GM13976 (cell line): ENCODE results near the gene ATP13A2.

ENCODE experiments used
- DNase-seq: peaks from one replicate; pipeline ENCODE4 v3.0.0; 2012; ENCODE audit warnings: low spot score
- in situ Hi-C: fragments of 300-500 bp; cut with MboI; formaldehyde crosslinking; loops from one replicate; pipeline ENCODE4 v1.12.0; 2022; ENCODE audit warnings: low sequenced_read_pairs, mixed read lengths, inconsistent platforms; ENCODE audit not compliant: unreplicated experiment
- TF ChIP-seq, protein P1 (sequence below): IDR thresholded peaks from 2 replicates; pipeline ENCODE4 v1.5.1; 2012; ENCODE audit warnings: borderline replicate concordance, mild to moderate bottlenecking; ENCODE audit not compliant: insufficient read depth; ENCODE audit errors: extremely low read depth, missing control alignments, control extremely low read depth

The ATP13A2 gene

DNA sequence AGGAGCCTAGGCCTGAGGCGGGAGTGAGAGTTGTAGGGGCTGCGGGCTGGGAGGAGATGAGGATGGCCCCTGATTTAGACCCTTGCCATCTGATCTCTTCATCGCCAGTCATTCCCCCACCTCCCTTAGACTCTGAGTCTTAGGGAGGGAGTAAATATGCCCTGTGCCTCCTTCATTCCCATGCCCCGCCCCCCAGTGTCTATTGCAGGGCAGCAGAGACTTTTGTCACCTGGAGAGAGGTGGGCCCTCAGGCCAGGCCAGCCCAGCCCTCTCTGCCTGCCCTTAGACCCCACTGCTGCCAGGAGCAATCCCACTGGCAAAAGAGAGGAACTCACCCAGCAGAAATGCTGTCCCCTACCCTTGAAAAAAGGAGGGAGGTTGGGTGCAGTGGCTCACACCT, 28.1 kb downstream of the ATP13A2 start:
- in situ Hi-C loops, result no loop called here
- TF ChIP-seq, protein P1, sequence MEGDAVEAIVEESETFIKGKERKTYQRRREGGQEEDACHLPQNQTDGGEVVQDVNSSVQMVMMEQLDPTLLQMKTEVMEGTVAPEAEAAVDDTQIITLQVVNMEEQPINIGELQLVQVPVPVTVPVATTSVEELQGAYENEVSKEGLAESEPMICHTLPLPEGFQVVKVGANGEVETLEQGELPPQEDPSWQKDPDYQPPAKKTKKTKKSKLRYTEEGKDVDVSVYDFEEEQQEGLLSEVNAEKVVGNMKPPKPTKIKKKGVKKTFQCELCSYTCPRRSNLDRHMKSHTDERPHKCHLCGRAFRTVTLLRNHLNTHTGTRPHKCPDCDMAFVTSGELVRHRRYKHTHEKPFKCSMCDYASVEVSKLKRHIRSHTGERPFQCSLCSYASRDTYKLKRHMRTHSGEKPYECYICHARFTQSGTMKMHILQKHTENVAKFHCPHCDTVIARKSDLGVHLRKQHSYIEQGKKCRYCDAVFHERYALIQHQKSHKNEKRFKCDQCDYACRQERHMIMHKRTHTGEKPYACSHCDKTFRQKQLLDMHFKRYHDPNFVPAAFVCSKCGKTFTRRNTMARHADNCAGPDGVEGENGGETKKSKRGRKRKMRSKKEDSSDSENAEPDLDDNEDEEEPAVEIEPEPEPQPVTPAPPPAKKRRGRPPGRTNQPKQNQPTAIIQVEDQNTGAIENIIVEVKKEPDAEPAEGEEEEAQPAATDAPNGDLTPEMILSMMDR, result no peak
- DNase-seq, result no peak

DNA sequence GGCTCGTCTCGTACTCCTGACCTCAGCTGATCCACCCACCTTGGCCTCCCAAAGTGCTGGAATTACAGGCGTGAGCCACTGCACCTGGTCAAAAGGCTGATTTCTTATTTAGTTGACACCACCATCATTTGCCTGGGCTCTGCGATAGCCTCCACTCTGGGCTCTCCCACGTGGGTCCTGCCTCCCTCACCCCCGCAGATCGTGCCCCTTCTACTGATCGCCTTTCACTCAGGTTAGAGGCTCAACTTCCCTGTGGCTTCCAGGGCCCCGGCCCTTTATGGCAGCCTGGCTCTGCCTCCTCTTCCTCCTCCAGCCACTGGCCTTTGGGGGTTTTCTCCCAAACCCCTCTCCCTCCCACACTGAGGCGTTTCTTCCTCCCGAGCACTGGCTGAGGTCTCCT, 28.8 kb downstream of the ATP13A2 start:
- TF ChIP-seq, protein P1, result no peak
- no peak for DNase-seq
- in situ Hi-C loops, result no loop called here

DNA sequence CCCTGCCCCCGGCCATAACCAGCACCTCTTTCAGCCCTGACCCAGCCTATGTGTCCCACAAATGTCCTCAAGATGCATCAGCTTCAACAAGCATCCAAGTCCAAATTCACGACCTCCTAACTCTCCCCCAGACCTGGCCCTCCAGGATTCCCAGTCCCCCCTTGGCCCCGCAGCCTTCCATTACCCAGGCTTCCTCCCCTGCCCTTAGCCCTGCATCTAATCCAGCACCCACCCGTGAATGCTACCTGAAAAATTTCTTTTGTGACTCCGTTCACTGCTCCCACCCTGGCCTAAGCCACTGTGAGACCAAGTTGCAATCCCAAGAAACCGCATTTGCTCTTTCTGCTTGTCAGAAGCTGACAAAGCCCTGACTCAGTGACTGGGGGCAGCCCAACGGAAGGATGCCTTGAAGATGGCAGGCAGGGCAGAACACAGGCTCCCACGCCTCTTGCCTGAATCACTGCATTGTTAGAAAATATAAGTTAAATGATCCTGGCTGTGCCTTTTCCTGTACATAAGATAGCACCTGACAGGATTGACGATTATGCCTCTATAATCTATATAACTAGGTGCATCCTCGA, 30.4 kb downstream of the ATP13A2 start:
- TF ChIP-seq, protein P1, result no peak
- no peak for DNase-seq
- in situ Hi-C loops, result no loop called here

DNA sequence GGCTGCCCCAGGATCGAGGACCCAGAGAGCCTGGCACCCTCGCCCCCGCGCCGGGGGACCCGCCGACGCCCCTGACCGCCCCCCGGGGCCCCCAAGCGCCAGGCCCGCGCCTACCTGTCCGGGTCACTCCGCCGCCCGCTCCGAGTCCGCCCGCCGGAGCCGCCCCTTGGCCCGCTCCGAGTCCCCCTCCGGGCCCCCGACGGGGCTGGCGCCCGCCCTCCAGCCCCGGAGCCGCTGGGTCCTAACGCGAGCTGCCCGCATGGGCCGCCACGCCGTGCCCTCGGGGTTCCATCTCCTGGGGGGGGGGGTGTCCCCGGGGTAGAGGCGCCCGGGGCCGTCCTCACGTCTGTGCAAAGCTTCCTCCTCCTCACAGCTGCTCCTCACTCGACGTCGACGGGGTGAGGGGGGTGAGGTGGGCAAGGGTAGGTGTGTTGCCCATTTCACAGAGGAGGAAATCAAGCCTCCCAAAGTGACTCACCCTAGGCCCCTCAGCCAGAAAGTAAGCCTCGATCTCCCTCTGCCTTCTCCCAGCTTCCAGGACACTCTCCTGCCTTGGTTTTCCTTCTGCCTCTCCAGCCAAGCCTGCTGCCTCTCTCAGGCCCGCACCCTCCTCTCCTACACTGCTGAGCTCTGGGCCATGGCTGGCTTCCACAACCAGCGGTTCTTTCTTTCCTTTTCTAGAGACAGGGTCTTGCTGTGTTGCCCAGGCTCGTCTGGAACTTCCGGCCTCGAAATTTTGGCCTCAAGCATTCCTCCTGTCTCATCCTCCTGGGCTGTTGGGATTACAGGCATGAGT, 31.1 kb downstream of the ATP13A2 start, which contains the start of gene MFAP2:
Gene MFAP2 (minus strand): TSS at position 148 of the 796 bp plus-strand sequence. CDS start 2,347 bp downstream, outside the sequence.
- no peak for DNase-seq
- TF ChIP-seq, protein P1, result no peak
- in situ Hi-C loops, result no loop called here

DNA sequence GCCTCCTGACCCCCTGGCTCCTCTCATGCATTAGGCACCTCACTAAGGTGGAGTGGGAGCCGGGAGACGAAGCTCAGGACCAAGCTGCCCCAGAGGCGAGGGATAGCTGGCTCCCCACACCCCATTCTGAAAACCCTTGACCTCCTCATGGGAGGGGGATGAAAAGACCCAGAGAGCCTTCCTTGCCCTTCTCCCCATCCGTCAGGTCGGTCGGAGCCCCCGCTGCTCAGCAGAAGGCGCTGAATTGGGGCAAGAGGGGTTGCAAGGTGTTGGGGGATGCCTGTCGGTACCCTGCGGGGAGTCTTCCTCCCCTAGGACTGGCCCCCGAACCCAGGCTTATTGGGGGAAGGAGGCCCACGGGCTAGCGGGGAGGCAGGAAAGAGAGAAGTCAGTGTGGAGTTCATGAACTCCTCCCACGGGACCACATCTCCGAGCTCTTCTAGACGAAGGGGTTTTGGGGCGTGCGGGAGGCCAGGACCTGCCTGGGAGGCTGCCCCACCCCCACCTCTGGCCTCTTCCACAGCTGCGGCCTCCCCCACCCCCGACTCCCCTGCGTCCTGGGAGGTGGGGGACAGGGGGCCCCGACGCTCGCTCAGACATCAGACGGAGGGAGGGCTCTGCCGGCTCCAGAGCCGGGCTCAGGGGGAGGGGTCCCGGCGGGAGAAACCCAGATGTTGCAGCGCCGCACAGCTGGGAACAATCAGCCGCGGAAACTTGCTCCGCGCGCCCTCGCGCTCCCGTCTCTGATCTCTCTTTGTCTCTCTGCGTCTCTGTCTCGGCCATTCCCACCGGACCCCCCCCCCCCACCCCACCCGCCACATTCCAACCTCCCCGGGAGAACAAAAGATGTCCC, 32.0 kb downstream of the ATP13A2 start:
- in situ Hi-C loops, result no loop called here
- no peak for DNase-seq
- TF ChIP-seq, protein P1, result no peak

DNA sequence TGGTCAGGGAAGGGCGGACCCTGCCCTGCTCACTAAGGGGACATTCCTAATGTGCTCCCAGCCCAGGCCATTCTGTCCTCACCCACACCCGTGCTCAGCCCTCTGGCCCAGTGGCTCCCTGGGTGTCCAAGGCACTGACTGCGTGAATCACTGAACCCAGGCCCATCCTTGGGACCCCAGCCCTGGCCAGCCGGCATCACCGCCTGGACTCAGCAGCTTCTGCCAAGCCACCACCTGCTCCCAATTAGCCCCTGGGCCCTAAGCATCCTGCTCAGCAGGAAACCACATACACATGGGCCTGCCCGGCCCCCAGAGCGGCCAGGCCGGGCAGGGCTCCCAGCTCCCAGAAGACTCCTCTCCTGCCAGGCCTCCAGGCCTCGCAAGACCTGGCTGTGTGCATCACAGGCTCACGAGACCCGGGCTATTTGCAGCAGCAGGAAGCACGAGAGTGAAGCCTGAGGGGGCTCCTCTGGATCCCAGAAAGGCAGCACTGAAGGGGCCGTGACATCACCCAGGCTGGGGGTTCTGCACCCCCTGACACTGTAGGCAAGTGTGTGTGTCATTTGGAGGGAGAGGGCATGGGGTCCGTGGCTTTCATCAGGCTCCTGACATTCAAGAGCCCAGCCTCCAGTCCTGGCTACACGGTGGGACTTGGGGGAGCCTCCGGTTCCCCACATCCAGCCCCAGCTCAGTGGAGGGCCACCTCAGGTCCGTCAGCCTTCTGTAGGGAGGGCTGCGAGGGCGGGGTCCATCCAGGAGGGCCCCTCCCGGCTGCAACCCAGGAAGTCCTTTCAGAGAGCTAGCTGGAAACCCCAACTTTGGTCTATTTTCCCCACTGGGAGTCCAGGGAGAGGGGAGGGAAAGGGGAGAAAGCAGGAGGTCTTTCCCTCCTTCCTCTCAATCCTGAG, 32.9 kb downstream of the ATP13A2 start:
- in situ Hi-C loops, result no loop called here
- no peak for DNase-seq
- TF ChIP-seq, protein P1, result no peak
